CD4-positive, alpha-beta memory T cell (primary cell): ENCODE measurements around the gene MRGPRF. TPM values are rescaled to one million over a fixed set of nuclear protein-coding genes. Genes with fewer than 3 reads are reported as not detected.
A peak's percentile ranks its signal among the peaks of the same experiment; 100 is the strongest.

Experiments
- CTCF ChIA-PET: fragments of 350-600 bp; sonication (Branson Sonifier 250); formaldehyde crosslinking; loops from one replicate; lab custom pipeline; 2021; ENCODE audit warnings: inconsistent platforms; ENCODE audit not compliant: partially characterized antibody; lab: Charles Lee
- POLR2A ChIA-PET: fragments of 350-600 bp; sonication (Branson Sonifier 250); formaldehyde crosslinking; loops from one replicate; lab custom pipeline; 2021; ENCODE audit not compliant: partially characterized antibody; lab: Charles Lee
- DNase-seq, 5 donors: peaks; one replicate each; pipeline versions ENCODE4 v3.0.0 to v3.0.0-alpha.2; 2020 to 2022; ENCODE audit warnings: mixed read lengths in 1 of 5
- H3K27ac ChIP-seq: one replicate; pipeline ENCODE4 v1.7.0; 2013; ENCODE audit warnings: low read depth, low read length
- H3K27me3 ChIP-seq: 2 replicates; pipeline ENCODE4 v1.7.0; 2013; ENCODE audit warnings: mild to moderate bottlenecking, low read length, moderate library complexity; ENCODE audit not compliant: insufficient read depth
- H3K36me3 ChIP-seq: 2 replicates; pipeline ENCODE4 v1.7.0; 2013; ENCODE audit warnings: mild to moderate bottlenecking, low read length, moderate library complexity; ENCODE audit not compliant: insufficient read depth
- H3K4me1 ChIP-seq: 2 replicates; pipeline ENCODE4 v1.7.0; 2013; ENCODE audit warnings: mild to moderate bottlenecking, low read length, moderate library complexity; ENCODE audit not compliant: insufficient read depth
- H3K4me3 ChIP-seq, 2 donors: one replicate each; pipeline ENCODE4 v1.7.0; 2013; ENCODE audit warnings: low read length in 2 of 2, mild to moderate bottlenecking in 1 of 2
- H3K9me3 ChIP-seq, 2 donors: one replicate each; pipeline ENCODE4 v1.7.0; 2013; ENCODE audit warnings: low read length in 2 of 2, control low read depth in 1 of 2; ENCODE audit not compliant: control insufficient read depth in 1 of 2
- H3K27ac Mint-ChIP-seq, 7 donors: one replicate each; pipeline ENCODE4 v1.8.0; 2020 to 2021; ENCODE audit warnings: mixed read lengths in 7 of 7, mild to moderate bottlenecking in 6 of 7, inconsistent platforms in 3 of 7, moderate library complexity in 3 of 7
- H3K27me3 Mint-ChIP-seq, 2 donors: one replicate each; pipeline ENCODE4 v1.8.0; 2020 to 2021; ENCODE audit warnings: mixed read lengths in 2 of 2
- H3K36me3 Mint-ChIP-seq, 2 donors: one replicate each; pipeline ENCODE4 v1.8.0; 2020 to 2021; ENCODE audit warnings: mixed read lengths in 2 of 2, inconsistent platforms in 1 of 2, mild to moderate bottlenecking in 1 of 2
- H3K4me1 Mint-ChIP-seq, 4 donors: one replicate each; pipeline ENCODE4 v1.8.0; 2020 to 2021; ENCODE audit warnings: mixed read lengths in 4 of 4, mild to moderate bottlenecking in 1 of 4
- H3K4me3 Mint-ChIP-seq, 8 donors: one replicate each; pipeline ENCODE4 v1.8.0; 2020 to 2021; ENCODE audit warnings: mixed read lengths in 8 of 8, mild to moderate bottlenecking in 7 of 8, moderate library complexity in 6 of 8, inconsistent platforms in 3 of 8
- H3K9me3 Mint-ChIP-seq, 8 donors: one replicate each; pipeline ENCODE4 v1.8.0; 2020 to 2021; ENCODE audit warnings: mixed read lengths in 8 of 8, mild to moderate bottlenecking in 5 of 8, inconsistent platforms in 3 of 8, moderate library complexity in 1 of 8
- intact Hi-C: fragments of 100-400 bp; cut with micrococcal nuclease; formaldehyde crosslinking; loops from one replicate; pipeline ENCODE4 v1.15.1; 2023
- polyA plus RNA-seq, 2 donors: library from polyadenylated mRNA; unstranded; fragments of 300-500 nt; fragmentation: Illumina TruSeq; gene quantifications; one replicate each; pipeline ENCODE4 v1.2.3, GENCODE V29; 2021
- total RNA-seq, 2 experiments: library from RNA; stranded (reverse); gene quantifications; one replicate each; pipeline ENCODE4 v1.2.3, GENCODE V29; 2021

Gene MRGPRF
- total and polyA plus RNA-seq, 4 experiments from 2014 or later: not detected

DNA sequence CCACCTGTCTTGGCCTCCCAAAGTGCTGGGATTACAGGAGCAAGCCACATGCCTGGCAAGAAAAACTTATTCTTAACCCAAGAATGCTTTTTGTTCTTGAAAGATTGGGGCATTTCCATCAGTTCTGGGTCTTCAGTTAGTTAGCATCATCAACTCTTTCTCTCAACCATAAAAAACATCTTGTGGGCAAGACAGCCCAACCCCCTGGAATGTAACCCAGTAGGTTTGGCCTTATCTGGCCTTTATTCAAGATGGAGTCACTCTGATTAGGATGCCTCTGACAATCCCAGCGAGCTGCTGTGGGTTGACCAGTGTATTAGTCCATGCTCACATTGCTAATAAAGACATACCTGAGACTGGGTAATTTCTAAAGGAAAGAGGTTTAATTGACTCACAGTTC lies 26.5 kb upstream of the MRGPRF start:
- peaks cover 0 to 1% (median 0%) of the 10 kb centered on the region in 4 donors for H3K4me1 Mint-ChIP-seq
- DNase-seq: no peak
- Histone ChIP-seq H3K4me1 (no peaks in the 10 kb centered on the region), H3K27ac (no peak overlapping the region), H3K9me3 (no peaks in the 10 kb centered on the region), H3K36me3 (no peaks in the 10 kb centered on the region), H3K4me3 (no peak overlapping the region), H3K27me3 (no peaks in the 10 kb centered on the region)
- H3K27me3 Mint-ChIP-seq: peaks cover 2% of the 10 kb centered on the region in 2 donors
- ChIA-PET POLR2A (no interaction called here), CTCF (no interaction called here)
- intact Hi-C loops: no loop called here
- no peak overlapping the region for H3K4me3 Mint-ChIP-seq
- no peaks in the 10 kb centered on the region for H3K36me3 Mint-ChIP-seq
- no peaks in the 10 kb centered on the region for H3K9me3 Mint-ChIP-seq
- no peak overlapping the region for H3K27ac Mint-ChIP-seq

DNA sequence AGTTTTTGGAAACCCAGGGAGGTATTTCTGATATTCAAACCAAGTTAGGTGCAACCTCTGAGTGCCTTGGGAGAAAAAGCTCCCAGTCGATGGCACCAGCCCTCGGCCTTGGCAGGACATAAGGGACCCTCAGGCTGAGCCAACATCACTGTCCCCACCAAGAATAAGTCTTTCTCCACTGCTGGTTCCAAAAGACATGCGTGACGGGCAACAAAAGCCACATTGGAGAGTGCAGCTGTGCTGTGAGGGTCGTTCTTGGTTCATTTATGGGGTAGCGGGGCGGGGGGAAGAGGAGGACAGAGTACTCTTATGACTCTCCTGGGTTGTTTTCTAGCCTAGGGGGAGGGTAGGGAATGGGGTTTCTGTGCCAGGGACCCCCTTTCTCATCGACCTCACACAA lies 24.5 kb upstream of the MRGPRF start:
- DNase-seq: no peak
- Mint-ChIP-seq H3K36me3 (no peaks in the 10 kb centered on the region), H3K27me3 (peaks cover 4% of the 10 kb centered on the region in 2 donors), H3K9me3 (no peaks in the 10 kb centered on the region), H3K4me3 (no peak overlapping the region), H3K27ac (no peak overlapping the region), H3K4me1 (no peaks in the 10 kb centered on the region)
- Histone ChIP-seq H3K27ac (no peak overlapping the region), H3K36me3 (no peaks in the 10 kb centered on the region), H3K9me3 (no peaks in the 10 kb centered on the region), H3K27me3 (no peaks in the 10 kb centered on the region), H3K4me3 (no peak overlapping the region), H3K4me1 (no peaks in the 10 kb centered on the region)
- ChIA-PET POLR2A (no interaction called here), CTCF (no interaction called here)
- intact Hi-C loops: no loop called here

DNA sequence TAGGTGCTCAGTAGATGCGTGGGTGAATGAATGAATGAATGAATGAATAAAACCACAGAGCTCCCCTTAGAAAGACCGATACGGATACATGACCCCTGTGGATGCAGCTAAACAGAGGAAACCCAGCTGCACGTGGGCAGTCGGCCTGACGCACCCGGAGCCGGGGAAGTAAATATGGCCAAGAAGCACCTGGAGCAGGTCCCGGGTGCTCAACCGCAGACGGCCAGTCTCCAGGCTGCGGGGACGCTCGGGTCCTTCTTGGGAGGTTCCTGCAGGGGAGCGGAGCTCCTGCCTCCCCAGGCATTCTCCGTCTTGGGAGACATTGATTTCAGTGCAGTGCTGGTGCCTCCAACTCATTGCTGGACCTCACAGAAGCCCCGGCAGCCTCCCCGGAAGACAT lies 24.0 kb upstream of the MRGPRF start:
- ChIA-PET CTCF (no interaction called here), POLR2A (no interaction called here)
- H3K4me3 Mint-ChIP-seq: no peak overlapping the region
- H3K4me1 ChIP-seq: no peaks in the 10 kb centered on the region
- H3K36me3 Mint-ChIP-seq: no peaks in the 10 kb centered on the region
- intact Hi-C loops: no loop called here
- no peaks in the 10 kb centered on the region for H3K4me1 Mint-ChIP-seq
- H3K27ac Mint-ChIP-seq: no peak overlapping the region
- no peaks in the 10 kb centered on the region for H3K36me3 ChIP-seq
- no peak overlapping the region for H3K27ac ChIP-seq
- no peaks in the 10 kb centered on the region for H3K9me3 ChIP-seq
- H3K9me3 Mint-ChIP-seq: no peaks in the 10 kb centered on the region
- H3K27me3 ChIP-seq: no peaks in the 10 kb centered on the region
- H3K4me3 ChIP-seq: no peak overlapping the region
- DNase-seq: no peak
- peaks cover 4% of the 10 kb centered on the region in 2 donors for H3K27me3 Mint-ChIP-seq

DNA sequence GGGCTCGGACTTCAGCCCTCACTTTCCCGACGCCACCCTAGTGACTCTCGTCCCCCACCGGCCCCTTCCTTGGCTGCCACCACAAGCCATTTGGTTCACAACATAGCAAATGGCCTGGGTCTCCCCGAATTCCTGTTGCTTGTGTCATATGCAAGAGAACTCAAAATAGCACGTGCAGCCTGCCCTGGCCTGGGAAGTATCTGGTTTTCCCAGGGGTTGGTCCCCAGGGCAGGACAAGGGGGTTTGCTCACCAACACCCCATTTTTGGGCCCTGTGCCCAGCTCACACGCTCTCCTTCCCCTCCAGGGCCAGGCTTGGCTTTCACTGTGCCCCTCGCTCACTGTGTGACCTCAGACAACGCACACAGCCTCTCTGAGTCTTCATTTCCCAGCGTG lies 22.9 kb upstream of the MRGPRF start:
- DNase-seq: no peak
- H3K27me3 ChIP-seq: no peaks in the 10 kb centered on the region
- H3K36me3 ChIP-seq: no peaks in the 10 kb centered on the region
- H3K4me1 Mint-ChIP-seq: no peaks in the 10 kb centered on the region
- no peaks in the 10 kb centered on the region for H3K9me3 Mint-ChIP-seq
- no peaks in the 10 kb centered on the region for H3K36me3 Mint-ChIP-seq
- H3K4me3 ChIP-seq: no peak overlapping the region
- intact Hi-C loops: no loop called here
- H3K4me3 Mint-ChIP-seq: no peak overlapping the region
- no peaks in the 10 kb centered on the region for H3K9me3 ChIP-seq
- no peaks in the 10 kb centered on the region for H3K4me1 ChIP-seq
- ChIA-PET CTCF (interaction anchor here (0.6 kb wide), 1 partner anchor 82 kb away, joined by 3 read pairs; no protein-coding TSS in a partner anchor), POLR2A (no interaction called here)
- H3K27ac ChIP-seq: no peak overlapping the region
- peaks cover 4 to 6% of the 10 kb centered on the region in 2 donors for H3K27me3 Mint-ChIP-seq
- peak overlapping the region in 1 of 7 donors; percentile 24 for H3K27ac Mint-ChIP-seq

DNA sequence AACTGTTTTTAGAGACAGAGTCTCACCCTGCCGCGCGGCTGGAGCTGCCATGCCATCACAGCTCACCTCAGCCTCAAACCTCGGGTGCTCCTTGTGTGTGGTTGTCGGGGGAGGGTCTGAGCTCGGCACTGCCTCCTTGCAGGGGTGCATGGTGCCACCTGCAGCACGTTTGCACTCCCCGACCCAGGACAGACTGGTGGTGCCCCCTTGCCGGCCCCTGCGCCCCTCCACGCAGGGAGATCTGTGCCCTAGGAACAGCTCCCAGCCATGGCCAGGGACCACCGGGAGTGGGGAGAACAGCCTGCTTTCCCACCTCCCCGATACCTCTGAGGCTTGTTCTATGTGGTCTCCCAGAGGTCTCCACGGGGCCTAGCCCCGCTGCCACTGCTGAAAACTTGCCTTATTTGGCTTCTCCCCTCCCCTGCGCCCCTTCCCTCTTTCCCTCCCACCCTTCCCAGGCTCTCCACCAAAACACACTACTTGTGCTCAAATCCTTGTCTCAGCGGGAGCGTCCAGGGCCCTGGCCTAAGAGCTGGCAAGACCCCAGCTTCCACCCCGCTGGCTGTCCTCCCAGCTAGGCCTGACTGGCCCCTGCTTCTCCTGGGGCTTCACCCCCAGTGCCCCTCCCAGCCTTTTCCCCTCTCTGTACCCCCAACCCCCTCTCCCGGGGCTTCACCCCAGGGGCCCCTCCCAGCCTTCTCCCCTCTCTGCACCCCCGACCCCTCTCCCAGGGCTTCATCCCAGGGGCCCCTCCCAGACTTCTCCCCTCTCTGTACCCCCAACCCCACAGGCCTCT lies 22.3 kb upstream of the MRGPRF start:
- no peaks in the 10 kb centered on the region for H3K4me1 Mint-ChIP-seq
- ChIA-PET POLR2A (no interaction called here), CTCF (interaction anchor here (0.6 kb wide), 1 partner anchor 81 kb away, joined by 3 read pairs; no protein-coding TSS in a partner anchor)
- DNase-seq: no peak
- H3K27ac ChIP-seq: no peak overlapping the region
- no peaks in the 10 kb centered on the region for H3K27me3 ChIP-seq
- H3K9me3 ChIP-seq: no peaks in the 10 kb centered on the region
- peak overlapping the region in 1 of 7 donors; percentile 24 for H3K27ac Mint-ChIP-seq
- no peaks in the 10 kb centered on the region for H3K36me3 ChIP-seq
- H3K4me1 ChIP-seq: no peaks in the 10 kb centered on the region
- intact Hi-C loops: no loop called here
- no peaks in the 10 kb centered on the region for H3K36me3 Mint-ChIP-seq
- H3K9me3 Mint-ChIP-seq: no peaks in the 10 kb centered on the region
- no peak overlapping the region for H3K4me3 Mint-ChIP-seq
- no peak overlapping the region for H3K4me3 ChIP-seq
- H3K27me3 Mint-ChIP-seq: peaks cover 4 to 6% of the 10 kb centered on the region in 2 donors

DNA sequence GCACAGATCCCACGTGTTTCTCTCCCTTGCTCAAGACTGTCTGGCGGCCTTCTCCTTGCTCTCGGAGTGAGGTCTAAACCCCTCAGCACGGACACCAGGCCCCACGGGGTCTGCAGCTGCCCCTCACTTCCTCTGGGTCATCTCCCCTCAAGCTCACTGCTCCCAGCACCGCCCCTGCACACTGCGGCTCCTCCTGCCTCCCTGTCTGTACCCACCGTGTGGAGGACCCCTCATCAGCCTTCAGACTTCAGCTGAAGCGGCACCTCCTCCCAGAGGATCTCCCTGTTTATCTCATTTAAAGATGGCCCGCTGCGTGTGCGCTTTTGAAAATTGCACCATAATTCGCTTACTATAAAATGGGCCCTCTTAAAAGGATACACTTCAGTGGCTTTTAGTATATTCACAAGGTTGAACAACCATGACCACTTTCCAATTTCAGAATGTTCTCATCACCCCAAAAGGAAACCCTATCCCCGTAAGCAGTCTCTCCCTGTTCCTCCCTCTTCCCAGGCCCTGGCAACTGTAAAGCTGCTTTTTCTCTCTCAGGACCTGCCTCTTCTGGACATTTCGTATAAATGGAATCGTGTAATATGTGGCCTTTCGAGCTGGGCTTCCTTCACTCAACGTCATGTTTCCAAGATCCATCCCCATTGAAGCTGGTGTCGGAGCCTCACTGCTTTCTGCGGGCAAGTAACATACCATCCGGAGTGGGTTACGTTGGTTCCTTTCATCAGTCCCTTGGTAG lies 21.2 kb upstream of the MRGPRF start:
- H3K4me3 Mint-ChIP-seq: no peak overlapping the region
- intact Hi-C loops: no loop called here
- no peaks in the 10 kb centered on the region for H3K36me3 Mint-ChIP-seq
- H3K4me1 ChIP-seq: no peaks in the 10 kb centered on the region
- H3K36me3 ChIP-seq: no peaks in the 10 kb centered on the region
- peaks cover 0 to 1% (median 0%) of the 10 kb centered on the region in 4 donors for H3K4me1 Mint-ChIP-seq
- H3K27me3 ChIP-seq: no peaks in the 10 kb centered on the region
- H3K9me3 Mint-ChIP-seq: no peaks in the 10 kb centered on the region
- H3K27ac Mint-ChIP-seq: no peak overlapping the region
- ChIA-PET CTCF (no interaction called here), POLR2A (no interaction called here)
- H3K27me3 Mint-ChIP-seq: peaks cover 4 to 6% of the 10 kb centered on the region in 2 donors
- no peak for DNase-seq
- H3K9me3 ChIP-seq: no peaks in the 10 kb centered on the region
- H3K4me3 ChIP-seq: no peak overlapping the region
- no peak overlapping the region for H3K27ac ChIP-seq

DNA sequence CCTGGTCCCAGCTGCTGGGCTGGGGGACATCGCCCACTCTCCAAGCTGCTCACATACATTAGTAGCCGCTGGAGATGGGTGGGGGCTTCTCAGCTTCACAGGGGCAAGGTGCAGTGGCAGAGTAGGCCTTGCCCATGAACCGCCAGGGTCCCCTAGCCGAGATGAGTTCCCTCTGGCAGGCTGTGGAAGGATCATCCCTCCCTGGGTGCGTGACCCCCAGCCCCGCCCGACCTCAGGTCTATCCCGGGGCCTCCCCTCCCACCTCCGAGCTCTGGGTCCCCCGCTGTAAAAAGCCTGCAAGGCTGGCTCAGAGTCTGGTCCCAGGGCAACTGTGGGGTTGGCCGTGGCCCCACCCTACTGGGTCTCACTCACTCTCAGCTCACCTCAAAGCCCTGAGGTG lies 20.4 kb upstream of the MRGPRF start:
- CTCF ChIA-PET: no interaction called here
- H3K27ac Mint-ChIP-seq: no peak overlapping the region
- no peaks in the 10 kb centered on the region for H3K36me3 Mint-ChIP-seq
- no peaks in the 10 kb centered on the region for H3K36me3 ChIP-seq
- H3K4me1 ChIP-seq: no peaks in the 10 kb centered on the region
- no peak overlapping the region for H3K4me3 Mint-ChIP-seq
- intact Hi-C loops: no loop called here
- H3K27me3 Mint-ChIP-seq: peaks cover 4 to 6% of the 10 kb centered on the region in 2 donors
- no peak overlapping the region for H3K27ac ChIP-seq
- no peak for DNase-seq
- POLR2A ChIA-PET: interaction anchor here (1.2 kb wide), 1 partner anchor 15 kb away, joined by 3 read pairs; the partner anchor contains the start of gene TPCN2
- no peaks in the 10 kb centered on the region for H3K27me3 ChIP-seq
- no peaks in the 10 kb centered on the region for H3K9me3 ChIP-seq
- peaks cover 0 to 1% (median 0%) of the 10 kb centered on the region in 4 donors for H3K4me1 Mint-ChIP-seq
- no peak overlapping the region for H3K4me3 ChIP-seq
- no peaks in the 10 kb centered on the region for H3K9me3 Mint-ChIP-seq
